Panc1 (cell line): Measurements from ENCODE around the gene BTBD19. TPM values are rescaled to one million over a fixed set of nuclear protein-coding genes. Genes with fewer than 3 reads are reported as not detected.

Source experiments
- ATAC-seq: fragments of 200-7000 bp; cut with Tn5 transposase; 2 replicates; pipeline ENCODE4 v1.9.1; 2020; ENCODE audit warnings: mild to moderate bottlenecking, moderate library complexity
- BruUV-seq: library from RNA; stranded (reverse); fragments of 400-500 nt; replicated peaks from 2 replicates; lab custom pipeline; 2021; lab: Mats Ljungman, UMichigan
- CTCF ChIA-PET: fragments of 300-600 bp; sonication (Branson Sonifier 250); formaldehyde crosslinking; loops from one replicate; lab custom pipeline; 2022; ENCODE audit warnings: antibody characterized with exemption; lab: Charles Lee
- POLR2A ChIA-PET: fragments of 300-600 bp; sonication (Branson Sonifier 250); formaldehyde crosslinking; loops from one replicate; lab custom pipeline; 2022; ENCODE audit warnings: antibody characterized with exemption; lab: Charles Lee
- DNase-seq: peaks from one replicate; pipeline ENCODE4 v3.0.0-alpha.2; 2010; ENCODE audit warnings: low read depth, low spot score
- H3K27ac ChIP-seq: 2 replicates; pipeline ENCODE4 v1.5.1; 2011; ENCODE audit warnings: mild to moderate bottlenecking, low read length, inconsistent platforms
- H3K27me3 ChIP-seq: fragments of 200-500 bp; sonication (Bioruptor generic); 2 replicates; pipeline ENCODE4 v1.6.0; 2014; ENCODE audit warnings: low read length, inconsistent platforms; ENCODE audit not compliant: control insufficient read depth, insufficient read depth
- H3K36me3 ChIP-seq: fragments of 200-500 bp; sonication (Bioruptor generic); 2 replicates; pipeline ENCODE4 v1.5.1; 2014; ENCODE audit warnings: inconsistent platforms, mild to moderate bottlenecking, low read length, moderate library complexity; ENCODE audit not compliant: control insufficient read depth, insufficient read depth
- H3K4me1 ChIP-seq: 2 replicates; pipeline ENCODE4 v1.5.1; 2011; ENCODE audit warnings: inconsistent platforms, mild to moderate bottlenecking, low read length, moderate library complexity; ENCODE audit not compliant: control insufficient read depth, insufficient read depth
- H3K4me3 ChIP-seq, 2 experiments: 2 replicates each; pipeline ENCODE4 v1.5.1; 2011 to 2012; ENCODE audit warnings: low read depth in 2 of 2, low read length in 2 of 2, mild to moderate bottlenecking in 2 of 2, inconsistent platforms in 1 of 2, moderate library complexity in 1 of 2
- H3K9me3 ChIP-seq: fragments of 200-500 bp; sonication (Bioruptor generic); 2 replicates; pipeline ENCODE4 v1.5.1; 2014; ENCODE audit warnings: low read depth, mild to moderate bottlenecking, inconsistent platforms, low read length, moderate library complexity; ENCODE audit not compliant: control insufficient read depth, insufficient read depth
- POLR2AphosphoS5 ChIP-seq: IDR thresholded peaks from 2 replicates; pipeline ENCODE4 v1.6.1; 2012; ENCODE audit warnings: mild to moderate bottlenecking, low read depth, low read length, moderate library complexity
- SIN3A ChIP-seq: IDR thresholded peaks from 2 replicates; pipeline ENCODE4 v1.6.1; 2012; ENCODE audit warnings: low read depth, mild to moderate bottlenecking, low read length, moderate library complexity, borderline replicate concordance; ENCODE audit not compliant: insufficient read depth
- TCF7L2 ChIP-seq: IDR thresholded peaks from 2 replicates; pipeline ENCODE4 v1.6.1; 2011; ENCODE audit warnings: mild to moderate bottlenecking, low read depth, low read length, inconsistent platforms
- in situ Hi-C: cut with HindIII; loops from 2 replicates; pipeline ENCODE4 v1.10.0; 2016; ENCODE audit warnings: low sequenced_read_pairs, low pct_unique_long_range_greater_than_20kb
- intact Hi-C: fragments of 100-400 bp; cut with micrococcal nuclease; formaldehyde crosslinking; loops from one replicate; pipeline ENCODE4 v1.10.0; 2022; ENCODE audit not compliant: unreplicated experiment
- total RNA-seq: library from RNA; stranded (reverse); gene quantifications from one replicate; pipeline ENCODE4 v1.2.1, GENCODE V29; 2021; ENCODE audit not compliant: unreplicated experiment
- TF ChIP-seq, protein P1 (sequence below): fragments of 450-650 bp; IDR thresholded peaks from 2 replicates; pipeline ENCODE4 v1.5.1; 2017; ENCODE audit warnings: mild to moderate bottlenecking
- TF ChIP-seq, protein P2 (sequence below), 2 experiments: IDR thresholded peaks; 2 replicates each; pipeline ENCODE4 v1.6.1; 2011 to 2012; ENCODE audit warnings: low read depth in 2 of 2, control low read depth in 1 of 2, low read length in 1 of 2, mild to moderate bottlenecking in 1 of 2, moderate library complexity in 1 of 2; ENCODE audit not compliant: insufficient read depth in 1 of 2

Gene BTBD19
- total RNA-seq, 1 experiment from 2014 or later = 2.6 TPM

- no peaks in the 10 kb centered on the region for H3K36me3 ChIP-seq
- DNase-seq = no peak
- ATAC-seq = no peak
- no TSS peak for BruUV-seq
- no peak for TF ChIP-seq SIN3A
- TF ChIP-seq, protein P1, sequence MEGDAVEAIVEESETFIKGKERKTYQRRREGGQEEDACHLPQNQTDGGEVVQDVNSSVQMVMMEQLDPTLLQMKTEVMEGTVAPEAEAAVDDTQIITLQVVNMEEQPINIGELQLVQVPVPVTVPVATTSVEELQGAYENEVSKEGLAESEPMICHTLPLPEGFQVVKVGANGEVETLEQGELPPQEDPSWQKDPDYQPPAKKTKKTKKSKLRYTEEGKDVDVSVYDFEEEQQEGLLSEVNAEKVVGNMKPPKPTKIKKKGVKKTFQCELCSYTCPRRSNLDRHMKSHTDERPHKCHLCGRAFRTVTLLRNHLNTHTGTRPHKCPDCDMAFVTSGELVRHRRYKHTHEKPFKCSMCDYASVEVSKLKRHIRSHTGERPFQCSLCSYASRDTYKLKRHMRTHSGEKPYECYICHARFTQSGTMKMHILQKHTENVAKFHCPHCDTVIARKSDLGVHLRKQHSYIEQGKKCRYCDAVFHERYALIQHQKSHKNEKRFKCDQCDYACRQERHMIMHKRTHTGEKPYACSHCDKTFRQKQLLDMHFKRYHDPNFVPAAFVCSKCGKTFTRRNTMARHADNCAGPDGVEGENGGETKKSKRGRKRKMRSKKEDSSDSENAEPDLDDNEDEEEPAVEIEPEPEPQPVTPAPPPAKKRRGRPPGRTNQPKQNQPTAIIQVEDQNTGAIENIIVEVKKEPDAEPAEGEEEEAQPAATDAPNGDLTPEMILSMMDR = no peak
- TF ChIP-seq, protein P2, sequence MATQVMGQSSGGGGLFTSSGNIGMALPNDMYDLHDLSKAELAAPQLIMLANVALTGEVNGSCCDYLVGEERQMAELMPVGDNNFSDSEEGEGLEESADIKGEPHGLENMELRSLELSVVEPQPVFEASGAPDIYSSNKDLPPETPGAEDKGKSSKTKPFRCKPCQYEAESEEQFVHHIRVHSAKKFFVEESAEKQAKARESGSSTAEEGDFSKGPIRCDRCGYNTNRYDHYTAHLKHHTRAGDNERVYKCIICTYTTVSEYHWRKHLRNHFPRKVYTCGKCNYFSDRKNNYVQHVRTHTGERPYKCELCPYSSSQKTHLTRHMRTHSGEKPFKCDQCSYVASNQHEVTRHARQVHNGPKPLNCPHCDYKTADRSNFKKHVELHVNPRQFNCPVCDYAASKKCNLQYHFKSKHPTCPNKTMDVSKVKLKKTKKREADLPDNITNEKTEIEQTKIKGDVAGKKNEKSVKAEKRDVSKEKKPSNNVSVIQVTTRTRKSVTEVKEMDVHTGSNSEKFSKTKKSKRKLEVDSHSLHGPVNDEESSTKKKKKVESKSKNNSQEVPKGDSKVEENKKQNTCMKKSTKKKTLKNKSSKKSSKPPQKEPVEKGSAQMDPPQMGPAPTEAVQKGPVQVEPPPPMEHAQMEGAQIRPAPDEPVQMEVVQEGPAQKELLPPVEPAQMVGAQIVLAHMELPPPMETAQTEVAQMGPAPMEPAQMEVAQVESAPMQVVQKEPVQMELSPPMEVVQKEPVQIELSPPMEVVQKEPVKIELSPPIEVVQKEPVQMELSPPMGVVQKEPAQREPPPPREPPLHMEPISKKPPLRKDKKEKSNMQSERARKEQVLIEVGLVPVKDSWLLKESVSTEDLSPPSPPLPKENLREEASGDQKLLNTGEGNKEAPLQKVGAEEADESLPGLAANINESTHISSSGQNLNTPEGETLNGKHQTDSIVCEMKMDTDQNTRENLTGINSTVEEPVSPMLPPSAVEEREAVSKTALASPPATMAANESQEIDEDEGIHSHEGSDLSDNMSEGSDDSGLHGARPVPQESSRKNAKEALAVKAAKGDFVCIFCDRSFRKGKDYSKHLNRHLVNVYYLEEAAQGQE (IDR thresholded peaks at IDR 0.05; ENCODE audit: insufficient read depth in 1 of 2, low read depth in 2 of 2, low read length in 1 of 2) = no peak
- in situ Hi-C loops (no loop called here), intact Hi-C loops (loop anchor here (5.0 to 10.0 kb wide), 2 partner anchors 173 to 465 kb away; partner anchors contain the start of genes HECTD3 and UROD)
- no peak overlapping the region for H3K27ac ChIP-seq
- H3K4me1 ChIP-seq = no peaks in the 10 kb centered on the region
- CTCF ChIA-PET = no interaction called here
- H3K27me3 ChIP-seq = no peaks in the 10 kb centered on the region
- H3K4me3 ChIP-seq = no peak overlapping the region
- POLR2A ChIA-PET = no interaction called here
- H3K9me3 ChIP-seq = no peaks in the 10 kb centered on the region
Observed at GRCh38 chr1:44839576-44839975, 31.3 kb downstream of the BTBD19 start.

- Histone ChIP-seq H3K9me3 (no peaks in the 10 kb centered on the region), H3K36me3 (no peaks in the 10 kb centered on the region), H3K27ac (no peak overlapping the region), H3K4me3 (peak overlapping the region; percentile 50 to 55), H3K4me1 (no peaks in the 10 kb centered on the region), H3K27me3 (no peaks in the 10 kb centered on the region)
- CTCF ChIA-PET = interaction anchor here (0.6 kb wide), 1 partner anchor 10 kb away, joined by 8 read pairs; no protein-coding TSS in a partner anchor
- DNase-seq (no peak), ATAC-seq (peak; percentile 9)
- POLR2A ChIA-PET = interaction anchor here (0.6 kb wide), 1 partner anchor 115 kb away, joined by 6 read pairs; no protein-coding TSS in a partner anchor
- intact Hi-C loops (no loop called here), in situ Hi-C loops (no loop called here)
- TF ChIP-seq SIN3A (no peak), POLR2AphosphoS5 (no peak), TCF7L2 (no peak)
- TF ChIP-seq, protein P2 (IDR thresholded peaks at IDR 0.05; ENCODE audit: insufficient read depth in 1 of 2, low read depth in 2 of 2, low read length in 1 of 2) = no peak
- TF ChIP-seq, protein P1 = no peak
- no TSS peak for BruUV-seq
Observed at GRCh38 chr1:44842486-44842861, 34.2 kb downstream of the BTBD19 start.
